ENCODE measurements around the gene PRDM16. TPM values are rescaled to one million over a fixed set of nuclear protein-coding genes. Genes with fewer than 3 reads are reported as not detected.

PRDM16 gene
- total and polyA plus RNA-seq, 2 of the 8 experiments (the other 6 are each of a cell fraction or from before 2014, with no cell fraction given), result 0.39 to 0.43 TPM

DNA sequence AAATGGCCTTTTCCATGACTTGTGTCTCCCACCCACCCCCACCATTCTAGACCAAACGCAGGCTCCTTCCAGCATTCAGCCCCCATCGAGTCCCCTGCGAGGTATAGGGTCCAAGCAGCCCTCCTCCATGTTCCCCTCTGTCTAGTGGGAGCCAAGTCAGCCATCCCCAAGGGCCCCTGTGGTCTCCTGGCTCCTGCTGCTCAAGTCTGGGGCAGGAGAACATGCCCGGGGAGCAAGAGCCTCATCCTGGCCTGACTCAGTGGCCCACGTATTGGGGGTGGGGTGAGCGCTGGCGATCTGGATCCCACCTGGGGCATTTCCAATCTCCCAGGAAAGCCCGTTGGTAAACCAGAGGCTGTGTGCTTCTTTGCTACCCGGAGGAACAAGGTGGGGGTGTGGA is 4.1 kb upstream of the PRDM16 start:
- H3K36me3 ChIP-seq (ENCODE audit: control insufficient read depth in 2 of 4, insufficient read depth in 4 of 4, low read length in 3 of 4), result peaks cover 0 to 11% (median 0%) of the 10 kb centered on the region in 4 experiments; a peak in 1 of 8 replicates
- FAIRE-seq (no peak), DNase-seq (ENCODE audit: low read depth in 1 of 2, low spot score in 2 of 2) (no peak)
- no peak overlapping the region for H4K5ac ChIP-seq (ENCODE audit: insufficient read length, low read depth, low read length)
- ChIA-PET POLR2A (ENCODE audit: partially characterized antibody) (no interaction called here), CTCF (ENCODE audit: partially characterized antibody) (no interaction called here)
- H2BK20ac ChIP-seq (ENCODE audit: low read length), result no peak overlapping the region
- H3K27ac ChIP-seq (ENCODE audit: low read depth, low read length), result no peak overlapping the region
- 72% methylated on average over 8 of the region's 9 CpGs; no CpG with 5 or more reads in 1 of the 2 experiments for WGBS, 2 experiments (ENCODE audit: extremely low coverage in 1 of 2, insufficient coverage in 1 of 2, insufficient read length in 1 of 2, insufficient replicate concordance in 2 of 2, low coverage in 1 of 2, low lambda C conversion rate in 2 of 2, missing lambda C conversion rate in 1 of 2)
- no peak overlapping the region for H3K14ac ChIP-seq (ENCODE audit: insufficient read length)
- peaks cover 0 to 31% (median 16%) of the 10 kb centered on the region in 4 experiments; a peak in 6 of 7 replicates for H3K4me1 ChIP-seq (replicated peaks in 1 of 4; ENCODE audit: control insufficient read depth in 3 of 4, insufficient read depth in 4 of 4, low read length in 3 of 4)
- no peaks in the 10 kb centered on the region for H3K79me1 ChIP-seq (ENCODE audit: low read depth, low read length)
- no peak overlapping the region for H2AFZ ChIP-seq (ENCODE audit: low read length)
- no peak overlapping the region for H2BK15ac ChIP-seq (ENCODE audit: low read length)
- no peak overlapping the region for H3K23ac ChIP-seq (ENCODE audit: insufficient read length)
- peaks cover 77 to 92% (median 89%) of the 10 kb centered on the region in 4 experiments for H3K27me3 ChIP-seq (replicated peaks in 1 of 4; ENCODE audit: control insufficient read depth in 3 of 4, extremely low read depth in 1 of 4, insufficient read depth in 3 of 4, low read length in 3 of 4)
- H2AK5ac ChIP-seq (ENCODE audit: low read depth, low read length), result no peak overlapping the region
- H3K4ac ChIP-seq (replicated peaks; ENCODE audit: insufficient read length, low read depth, low read length), result no peak overlapping the region
- no peak overlapping the region for H4K8ac ChIP-seq (ENCODE audit: extremely low read depth, insufficient read depth, low read length)
- no peak overlapping the region for H2BK120ac ChIP-seq (replicated peaks; ENCODE audit: low read depth, low read length)
- no peak overlapping the region for H3K4me2 ChIP-seq (ENCODE audit: insufficient read depth in 1 of 2, low read depth in 2 of 2, low read length in 2 of 2)
- peaks cover 10% of the 10 kb centered on the region; the same call in 1 of the 2 replicates for H3K23me2 ChIP-seq (ENCODE audit: low read depth, low read length)
- H3K79me2 ChIP-seq (ENCODE audit: control insufficient read depth in 1 of 2, insufficient read depth in 2 of 2, low read length in 2 of 2), result no peaks in the 10 kb centered on the region
- H2BK12ac ChIP-seq (ENCODE audit: low read depth, low read length), result no peak overlapping the region
- no peak overlapping the region for H3K18ac ChIP-seq (ENCODE audit: extremely low read depth, low read length)
- H4K91ac ChIP-seq (replicated peaks; ENCODE audit: insufficient read length, low read length), result no peak overlapping the region
- peaks cover 3 to 13% of the 10 kb centered on the region in 2 experiments for H4K20me1 ChIP-seq (replicated peaks in 1 of 2; ENCODE audit: control insufficient read depth in 1 of 2, insufficient read depth in 2 of 2, low read length in 2 of 2)
- no peak overlapping the region for H3K4me3 ChIP-seq (ENCODE audit: extremely low read depth in 1 of 4, insufficient read depth in 2 of 4, low read depth in 3 of 4, low read length in 4 of 4)
- H3K9ac ChIP-seq (replicated peaks in 1 of 4; ENCODE audit: extremely low read depth in 1 of 4, low read depth in 3 of 4, low read length in 3 of 4), result no peak overlapping the region
- H3K56ac ChIP-seq (replicated peaks; ENCODE audit: insufficient read length, low read depth, low read length), result no peak overlapping the region
- no peaks in the 10 kb centered on the region for H3K9me3 ChIP-seq (ENCODE audit: insufficient read depth in 2 of 2, low read depth in 1 of 2, low read length in 1 of 2)
- H2BK5ac ChIP-seq (ENCODE audit: low read depth, low read length), result no peak overlapping the region
- TF ChIP-seq SRF (IDR thresholded peaks at IDR 0.05; ENCODE audit: low read depth, low read length), result no peak
- TF ChIP-seq RAD21 (IDR thresholded peaks at IDR 0.05 in 1 of 2, conservative IDR thresholded peaks at IDR 0.05 in 1 of 2; ENCODE audit: low read depth in 2 of 2, low read length in 2 of 2), result no peak
- no peak for TF ChIP-seq GABPA (IDR thresholded peaks at IDR 0.05; ENCODE audit: borderline replicate concordance, insufficient read depth, low read length)
- TF ChIP-seq EZH2 (IDR thresholded peaks at IDR 0.05; ENCODE audit: low read depth, low read length, severe bottlenecking), result no peak
- no peak for TF ChIP-seq CTCF (IDR thresholded peaks at IDR 0.05; ENCODE audit: control extremely low read depth in 1 of 3, insufficient read depth in 1 of 3, low read depth in 1 of 3, low read length in 3 of 3)
- TF ChIP-seq CREB1 (IDR thresholded peaks at IDR 0.05), result no peak
- TF ChIP-seq SIRT6 (IDR thresholded peaks at IDR 0.05; ENCODE audit: low read length), result no peak
- TF ChIP-seq ASH2L (IDR thresholded peaks at IDR 0.05; ENCODE audit: low read length), result no peak
- no peak for TF ChIP-seq SP1 (IDR thresholded peaks at IDR 0.05; ENCODE audit: low read depth, low read length)
- TF ChIP-seq POLR2AphosphoS5 (IDR thresholded peaks at IDR 0.05; ENCODE audit: low read depth, low read length), result no peak
- TF ChIP-seq RBBP5 (IDR thresholded peaks at IDR 0.05; ENCODE audit: borderline replicate concordance, low read depth, low read length), result no peak
- no peak for TF ChIP-seq BCL11A (IDR thresholded peaks at IDR 0.05; ENCODE audit: low read depth in 2 of 2, low read length in 2 of 2)

All from H1 (cell line).